Ramos (cell line): Measurements from ENCODE around the gene OSTF1.

ENCODE experiments used
- in situ Hi-C: fragments of 300-500 bp; cut with MboI; formaldehyde crosslinking; loops from one replicate; pipeline ENCODE4 v1.14.3; 2022; ENCODE audit warnings: low sequenced_read_pairs; ENCODE audit not compliant: unreplicated experiment

OSTF1 gene

GRCh38 chr9:75152416-75152815 lies 64.1 kb downstream of the OSTF1 start:
- in situ Hi-C loops: no loop called here

GRCh38 chr9:75156858-75157257 lies 68.5 kb downstream of the OSTF1 start:
- in situ Hi-C loops: no loop called here

GRCh38 chr9:75161116-75161857 lies 73.0 kb downstream of the OSTF1 start:
- in situ Hi-C loops: no loop called here

DNA sequence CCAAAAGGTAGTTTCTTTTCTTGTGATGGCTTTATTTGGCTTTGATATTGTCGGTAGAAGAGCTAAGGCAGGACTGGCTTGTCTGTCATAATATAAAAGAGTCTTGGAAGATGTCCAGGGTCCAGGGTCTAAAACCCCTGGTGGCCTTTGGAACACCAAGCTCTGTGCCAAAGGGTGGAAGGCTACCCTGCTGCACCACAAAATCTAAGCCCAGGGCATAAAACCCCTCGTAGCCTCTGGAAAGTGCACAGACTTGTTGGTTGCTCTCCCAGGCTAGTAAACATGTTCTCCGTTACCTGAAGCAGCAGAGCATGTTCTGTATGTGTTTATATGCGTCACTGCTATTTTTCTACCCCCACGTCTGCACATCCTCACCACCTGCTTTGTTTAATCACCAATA lies 75.5 kb downstream of the OSTF1 start:
- in situ Hi-C loops: no loop called here

DNA sequence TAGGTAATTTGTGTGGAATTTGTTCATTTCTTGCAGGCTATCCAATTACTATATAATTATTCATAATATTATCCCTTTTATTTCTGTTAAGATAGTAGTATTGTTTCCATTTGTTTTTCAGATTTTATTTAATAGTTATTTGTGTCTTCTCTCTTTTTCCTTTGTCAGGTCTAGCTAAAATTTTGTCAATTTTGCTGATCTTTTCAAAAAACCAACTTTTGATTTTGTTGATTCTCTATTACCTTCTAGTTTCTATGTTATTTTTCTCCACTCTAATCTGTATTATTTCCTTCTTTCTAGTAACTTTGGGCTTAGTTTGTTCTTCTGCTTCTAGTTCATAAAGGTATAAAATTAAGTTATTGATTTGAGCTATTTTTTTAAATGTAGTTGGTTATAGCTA lies 76.3 kb downstream of the OSTF1 start:
- in situ Hi-C loops: no loop called here

DNA sequence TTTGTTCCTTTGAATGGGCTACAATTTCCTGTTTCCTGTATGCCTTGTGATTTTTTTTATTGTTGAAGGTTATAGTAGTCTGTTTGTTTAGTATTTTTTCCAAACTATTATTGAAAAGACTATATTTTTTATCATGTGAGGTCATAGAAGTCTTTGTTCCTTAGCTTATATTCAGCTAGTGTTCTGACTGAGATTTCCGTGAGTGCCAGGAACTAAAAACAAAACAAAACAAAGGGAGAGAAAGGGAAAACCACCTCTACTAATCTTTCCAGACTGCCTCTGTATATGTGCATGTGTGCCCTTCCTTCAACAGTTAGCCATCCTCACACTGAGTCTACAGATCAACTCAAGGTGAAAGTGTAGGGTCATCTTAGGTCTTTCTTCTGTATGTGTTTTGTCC lies 79.0 kb downstream of the OSTF1 start:
- in situ Hi-C loops: no loop called here

DNA sequence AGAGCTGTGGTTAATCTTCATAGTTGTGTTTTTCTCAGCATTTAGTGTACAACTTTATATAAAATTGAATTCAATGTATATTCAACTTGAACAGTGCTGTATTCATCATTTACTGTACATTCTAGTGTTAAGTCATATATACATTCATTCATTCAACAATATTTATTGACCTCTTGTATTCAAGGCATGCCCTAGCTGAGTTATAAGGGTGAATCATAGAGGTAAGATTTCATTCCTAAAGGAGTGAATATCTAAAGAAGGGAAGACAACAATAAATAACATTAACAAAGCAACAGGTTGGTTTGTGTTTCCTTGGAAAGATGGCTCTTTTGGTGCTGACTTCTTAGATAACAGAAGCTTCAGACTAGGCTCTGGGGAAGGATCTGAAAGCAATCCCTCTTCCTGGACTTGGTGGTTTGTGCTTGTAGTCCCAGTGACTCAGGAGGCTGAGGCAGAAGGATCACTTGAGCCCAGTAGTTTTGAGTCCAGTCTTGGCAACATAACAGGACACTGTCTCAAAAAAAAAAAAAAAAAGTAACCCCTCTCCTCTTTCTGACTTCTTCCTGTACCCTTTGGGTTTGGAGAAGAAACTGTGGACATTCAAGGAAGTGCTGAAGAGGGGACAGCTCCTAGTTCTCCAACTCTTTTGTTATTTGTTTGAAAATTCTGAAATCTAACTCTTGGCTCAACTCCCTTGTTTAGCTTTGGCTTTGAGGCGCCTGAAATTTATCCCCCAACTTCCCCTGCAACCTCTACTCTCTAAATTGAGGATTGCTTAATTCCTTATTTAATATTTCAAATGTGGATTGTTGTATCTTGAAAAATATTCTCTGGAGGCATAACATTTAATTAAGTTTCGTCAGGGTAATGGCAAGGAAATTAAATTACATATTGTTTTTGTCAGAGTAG lies 80.2 kb downstream of the OSTF1 start:
- in situ Hi-C loops: no loop called here

- in situ Hi-C loops: no loop called here
Observed at GRCh38 chr9:75169623-75170022, 81.3 kb downstream of the OSTF1 start.

- in situ Hi-C loops: no loop called here
Observed at GRCh38 chr9:75170898-75171360, 82.6 kb downstream of the OSTF1 start.

DNA sequence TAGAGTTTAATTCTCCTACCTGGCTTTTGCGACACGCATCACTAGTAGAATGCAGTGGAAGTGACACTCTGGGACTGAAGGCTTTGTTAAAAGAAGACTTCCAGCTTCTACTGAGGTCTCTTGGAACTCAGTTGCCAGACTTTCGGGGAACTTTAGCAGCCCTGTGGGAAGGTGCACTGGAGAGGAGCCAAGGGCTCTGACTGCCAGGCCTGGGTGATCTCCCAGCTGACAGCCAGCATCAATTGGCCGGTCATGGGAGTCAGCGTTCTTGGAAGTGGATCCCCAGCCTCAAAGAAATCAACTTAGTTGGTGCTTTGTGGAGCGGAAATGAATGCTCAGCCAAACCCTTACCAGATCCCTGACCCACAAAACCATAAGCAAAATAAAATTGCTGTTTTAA lies 87.1 kb downstream of the OSTF1 start:
- in situ Hi-C loops: no loop called here

DNA sequence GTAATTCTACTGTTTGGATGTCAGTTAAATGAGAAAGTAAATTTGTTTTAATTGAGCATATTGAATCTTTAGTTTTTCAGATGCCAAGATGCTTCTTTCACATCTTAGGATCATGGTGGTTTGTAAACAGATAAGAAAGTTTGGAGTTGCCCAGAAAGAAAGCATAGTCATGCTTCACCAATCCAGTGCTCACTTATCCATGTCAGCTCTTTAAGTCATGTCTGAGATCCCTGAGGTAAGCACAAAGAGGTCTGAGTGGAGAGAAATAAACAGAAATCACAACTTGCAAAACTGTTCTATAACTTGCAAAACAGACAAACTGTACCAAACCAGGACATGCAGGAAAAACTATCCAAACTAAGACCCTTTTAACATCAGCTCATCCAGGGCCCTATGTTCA lies 87.7 kb downstream of the OSTF1 start:
- in situ Hi-C loops: no loop called here

- in situ Hi-C loops: no loop called here
Observed at GRCh38 chr9:75181750-75182149, 93.4 kb downstream of the OSTF1 start.

DNA sequence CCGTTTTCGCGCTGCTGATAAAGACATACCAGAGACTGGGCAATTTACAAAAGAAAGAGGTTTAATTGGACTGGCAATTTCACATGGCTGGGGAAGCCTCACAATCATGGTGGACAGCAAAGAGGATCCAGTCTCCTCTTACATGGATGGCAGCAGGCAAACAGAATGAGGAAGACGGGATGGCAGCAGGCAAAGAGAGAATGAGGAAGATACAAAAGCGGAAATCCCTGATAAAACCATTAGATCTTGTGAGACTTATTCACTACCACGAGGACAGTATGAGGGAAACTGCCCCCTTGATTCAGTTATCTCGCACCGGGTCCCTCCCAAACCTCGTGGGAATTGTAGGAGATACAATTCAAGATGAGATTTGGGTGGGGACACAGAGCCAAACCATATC lies 95.0 kb downstream of the OSTF1 start:
- in situ Hi-C loops: no loop called here

GRCh38 chr9:75184471-75184870 lies 96.2 kb downstream of the OSTF1 start:
- in situ Hi-C loops: no loop called here

DNA sequence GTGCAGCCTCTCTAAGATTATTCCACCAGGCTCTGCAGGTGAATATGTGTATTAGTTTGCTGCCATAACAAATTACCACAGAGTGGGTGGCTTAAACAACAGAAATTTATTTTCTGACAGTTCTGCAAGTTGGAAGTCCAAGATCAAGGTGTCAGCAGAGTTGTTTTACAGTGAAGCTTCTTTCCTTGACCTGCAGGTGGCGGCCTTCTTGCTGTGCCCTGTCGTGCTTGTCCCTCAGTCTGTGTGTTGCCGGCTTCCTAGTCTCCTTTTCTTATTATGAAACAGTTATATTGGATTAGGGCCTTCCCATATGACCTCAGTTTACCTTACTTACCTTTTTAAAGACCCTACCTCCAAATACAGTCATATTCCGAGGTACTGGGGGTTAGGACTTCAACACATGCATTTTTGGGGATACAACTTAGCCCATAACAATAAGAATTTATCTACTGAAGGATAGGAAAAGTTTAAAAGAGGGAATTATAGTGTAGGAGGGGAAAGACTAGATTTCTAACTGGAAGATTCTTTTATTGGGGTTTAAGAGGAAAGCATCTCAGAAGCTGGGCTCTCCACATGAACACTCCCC lies 97.4 kb downstream of the OSTF1 start:
- in situ Hi-C loops: no loop called here

- in situ Hi-C loops: no loop called here
Observed at GRCh38 chr9:75186767-75187380, 98.6 kb downstream of the OSTF1 start.

DNA sequence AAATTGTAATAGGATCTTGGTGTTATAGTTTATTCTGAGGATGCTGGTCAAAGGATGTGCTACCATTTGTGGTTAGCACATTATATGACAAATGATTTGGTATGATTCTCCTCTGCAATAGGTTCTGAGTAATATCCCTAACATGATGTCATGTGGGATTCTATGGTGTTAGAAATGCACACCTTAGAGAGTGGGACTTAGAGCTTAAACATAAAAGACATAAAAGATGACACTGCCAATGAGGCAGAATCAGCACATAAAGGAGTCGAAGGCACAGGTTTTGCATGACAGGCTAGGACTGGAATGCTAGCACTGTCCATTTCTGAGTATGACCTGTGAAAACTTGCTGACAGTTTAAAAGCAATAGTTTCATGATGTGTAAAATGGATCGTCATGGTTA lies 100.4 kb downstream of the OSTF1 start:
- in situ Hi-C loops: no loop called here

GRCh38 chr9:75190762-75191161 lies 102.4 kb downstream of the OSTF1 start:
- in situ Hi-C loops: no loop called here
